ENCODE measurements around the gene RHBDL2.
"Not testable (repeated sequence)": the region's sequence is repeated elsewhere in the genome, so short reads cannot be mapped to it uniquely, and the experiment has no call there.

Gene RHBDL2

GRCh38 chr1:38873027-38873969 is 68.3 kb downstream of the RHBDL2 start, which contains the start of gene MYCBP:
Gene MYCBP, minus strand, starts transcription at chr1:38873348. Its CDS starts 43 bp downstream, at chr1:38873305.
- DNase-seq: peak; percentile 94

GRCh38 chr1:38872401-38873026 is 69.1 kb downstream of the RHBDL2 start:
- DNase-seq: peak; percentile 16

DNA sequence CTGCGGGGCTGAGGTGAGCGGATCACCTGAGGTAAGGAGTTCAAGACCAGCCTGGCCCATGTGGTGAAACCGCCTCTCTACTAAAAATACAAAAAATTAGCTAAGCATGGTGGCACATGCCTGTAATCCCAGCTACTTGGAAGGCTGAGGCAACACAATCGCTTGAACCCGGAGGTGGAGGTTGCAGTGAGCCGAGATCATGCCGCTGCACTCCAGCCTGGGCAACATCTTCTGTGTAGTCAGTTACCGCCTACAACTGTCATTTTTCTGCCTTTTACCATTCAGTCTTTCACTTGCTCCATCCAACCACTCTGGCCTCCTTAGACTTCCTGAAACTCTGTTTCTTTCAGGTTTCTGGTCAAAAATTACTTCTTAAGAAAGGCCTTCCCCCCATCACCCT is 70.6 kb downstream of the RHBDL2 start:
- no peak for DNase-seq

DNA sequence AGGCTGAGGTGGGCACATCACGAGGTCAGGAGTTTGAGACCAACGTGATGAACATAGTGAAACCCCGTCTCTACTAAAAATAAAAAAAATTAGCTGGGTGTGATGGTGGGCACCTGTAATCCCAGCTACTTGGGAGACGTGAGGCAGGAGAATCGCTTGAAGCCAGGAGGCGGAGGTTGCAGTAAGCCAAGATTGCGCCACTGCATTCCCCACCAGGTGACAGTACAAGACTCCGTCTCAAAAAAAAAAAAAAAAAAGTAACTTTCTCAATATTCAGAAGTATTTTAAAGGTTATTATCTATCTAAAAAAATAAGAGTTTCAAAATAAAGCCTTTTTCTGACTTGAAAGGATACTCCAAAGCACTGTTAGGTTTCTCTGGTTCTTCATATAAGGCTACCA is 74.4 kb downstream of the RHBDL2 start:
- no peak for DNase-seq

DNA sequence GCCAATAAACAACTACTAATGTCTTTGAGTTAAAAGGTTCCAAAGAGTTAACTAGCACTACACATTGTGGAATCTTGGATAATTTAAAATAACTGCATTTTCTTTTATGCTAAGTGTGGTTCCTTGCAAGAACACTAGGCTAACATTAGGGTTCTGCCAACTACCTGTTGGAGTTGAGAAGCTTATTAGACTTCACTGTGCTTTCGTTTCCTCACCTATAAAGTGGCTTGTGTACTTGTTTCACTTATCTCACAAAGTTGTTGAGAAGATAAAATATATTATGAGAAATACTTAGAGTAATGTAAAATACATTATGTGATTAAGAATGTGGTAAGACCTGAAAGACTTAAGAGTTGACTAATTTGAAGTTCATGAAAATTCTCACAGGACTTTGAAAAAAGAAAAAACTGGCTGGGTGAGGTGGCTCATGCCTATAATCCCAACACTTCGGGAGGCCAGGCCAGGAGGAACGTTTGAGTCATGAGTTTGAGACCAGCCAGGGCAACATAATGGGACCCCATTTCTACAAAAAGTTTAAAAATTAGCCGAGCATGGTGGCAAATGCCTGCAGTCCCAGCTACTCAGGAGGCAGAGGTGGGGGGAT is 76.4 kb downstream of the RHBDL2 start:
- no peak for DNase-seq

DNA sequence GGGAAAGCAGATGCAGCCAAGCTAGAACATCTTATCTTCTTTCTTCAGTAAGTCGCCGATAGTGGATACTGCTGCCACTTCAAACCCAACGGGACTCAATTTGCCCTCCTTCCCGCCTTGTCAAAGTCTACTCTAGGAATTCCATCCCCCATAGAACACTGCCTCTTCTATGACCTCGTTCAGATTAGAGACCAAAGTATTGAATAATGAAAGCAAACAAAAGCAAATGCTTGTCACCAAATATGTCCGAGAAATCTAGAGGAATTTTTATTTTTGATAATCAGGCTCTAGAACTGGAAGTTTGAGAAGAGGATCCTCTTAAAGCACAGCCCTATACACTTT is 81.2 kb downstream of the RHBDL2 start:
- DNase-seq: no peak

GRCh38 chr1:38859561-38860453 is 81.8 kb downstream of the RHBDL2 start, which contains the start of gene RRAGC:
Gene RRAGC, minus strand, starts transcription at chr1:38859772. Its CDS starts 126 bp downstream, at chr1:38859646.
- peak; percentile 99 for DNase-seq

- peak; percentile 58 for DNase-seq
Measured at GRCh38 chr1:38858833-38859560, 82.6 kb downstream of the RHBDL2 start.

DNA sequence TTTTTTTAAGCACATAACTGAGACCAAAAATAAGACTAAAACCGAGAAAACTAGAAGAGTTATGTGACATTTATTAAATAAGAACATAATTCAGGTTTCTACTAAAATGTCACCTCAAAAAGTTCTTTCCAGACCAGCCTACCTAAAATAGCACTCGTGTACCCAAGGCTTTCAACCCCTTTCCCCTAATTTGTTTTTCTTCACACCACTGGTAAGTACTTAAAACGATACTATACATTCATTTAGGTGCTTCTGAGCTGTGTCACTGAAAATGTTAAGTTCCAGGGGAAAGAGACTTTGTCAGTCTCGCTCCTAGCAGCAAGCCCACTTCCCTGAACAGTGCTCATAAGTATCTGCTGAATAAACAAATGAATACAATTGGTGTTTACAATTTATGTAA is 88.8 kb downstream of the RHBDL2 start:
- DNase-seq: no peak

- no peak for DNase-seq
Measured at GRCh38 chr1:38848071-38848470, 93.6 kb downstream of the RHBDL2 start.

- no peak for DNase-seq
Measured at GRCh38 chr1:38846210-38846609, 95.4 kb downstream of the RHBDL2 start.

DNA sequence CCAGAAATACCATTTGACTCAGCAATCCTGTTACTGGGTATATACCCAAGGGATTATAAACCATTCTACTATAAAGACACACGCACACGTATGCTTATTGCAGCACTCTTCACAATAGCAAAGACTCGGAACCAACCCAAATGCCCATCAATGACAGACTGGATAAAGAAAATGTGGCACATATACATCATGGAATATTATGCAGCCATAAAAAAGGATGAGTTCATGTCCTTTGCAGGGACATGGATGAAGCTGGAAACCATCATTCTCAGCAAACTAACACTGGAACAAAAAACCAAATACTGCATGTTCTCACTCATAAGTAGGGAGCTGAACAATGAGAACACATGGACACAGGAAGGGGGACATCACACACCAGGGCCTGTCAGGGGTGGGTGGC is 96.5 kb downstream of the RHBDL2 start:
- not testable (repeated sequence) for DNase-seq

DNA sequence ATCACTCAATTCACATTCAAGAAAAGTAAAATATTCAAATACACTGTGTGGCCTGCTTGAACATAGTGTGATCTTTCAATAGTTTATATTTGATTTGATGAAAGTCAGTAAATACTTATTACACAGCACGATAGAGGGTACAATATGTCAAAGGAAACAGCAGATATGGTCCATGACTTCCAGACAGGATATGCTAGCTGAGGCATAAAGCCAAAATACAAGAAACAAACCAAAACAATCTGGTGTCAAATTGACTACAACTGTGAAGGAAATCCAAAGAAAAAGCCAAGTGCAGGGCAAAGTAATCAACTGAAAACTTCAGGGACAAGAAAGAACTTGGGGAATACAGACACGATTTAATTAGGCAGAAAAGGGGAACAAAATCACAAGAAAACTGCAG is 101.3 kb downstream of the RHBDL2 start:
- no peak for DNase-seq

DNA sequence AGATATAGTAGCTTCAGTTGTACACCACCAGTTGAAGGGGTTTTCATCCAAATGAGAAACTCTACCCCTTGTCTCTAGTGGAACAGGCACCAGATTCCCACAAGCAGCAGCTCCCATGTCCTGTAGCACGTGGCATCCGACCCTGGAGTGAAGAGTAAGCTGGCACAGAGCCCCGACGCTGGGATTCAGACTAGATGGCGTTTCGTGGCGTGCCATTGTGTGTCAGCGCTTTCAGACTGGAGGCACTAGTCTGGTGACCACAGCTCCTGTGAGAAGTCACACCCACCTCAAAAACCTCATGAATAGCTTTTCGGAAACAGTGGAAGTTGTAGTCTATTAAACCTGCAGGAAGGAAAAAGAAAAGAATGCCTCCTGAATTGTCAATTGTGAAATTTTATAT is 102.3 kb downstream of the RHBDL2 start:
- DNase-seq: no peak

DNA sequence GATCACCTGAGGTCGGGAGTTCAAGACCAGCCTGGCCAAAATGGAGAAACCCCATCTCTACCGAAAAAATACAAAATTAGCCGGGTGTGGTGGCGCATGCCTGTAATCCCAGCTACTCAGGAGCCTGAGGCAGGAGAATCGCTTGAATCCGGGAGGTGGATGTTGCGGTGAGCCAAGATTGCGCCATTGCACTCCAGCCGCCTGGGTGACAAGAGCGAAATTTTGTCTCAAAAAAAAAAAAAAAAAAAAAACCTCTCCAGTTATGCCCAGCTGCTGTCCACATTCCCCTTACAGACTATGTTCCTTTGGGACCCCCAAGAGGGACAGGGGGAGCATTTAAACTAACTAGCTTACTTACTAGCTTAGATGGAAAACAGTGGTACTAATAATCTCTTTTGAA is 105.3 kb downstream of the RHBDL2 start:
- not testable (repeated sequence) for DNase-seq

Data from fibroblast of skin of right biceps (primary cell).